Thymus (tissue), 11 donors: ENCODE measurements around the gene KRT72. TPM values are rescaled to one million over a fixed set of nuclear protein-coding genes. Genes with fewer than 3 reads are reported as not detected.
"Not testable (repeated sequence)": the region's sequence is repeated elsewhere in the genome, so short reads cannot be mapped to it uniquely, and the experiment has no call there.

Experiments used
- DNase-seq, 9 donors: peaks; one replicate each; pipeline ENCODE4 v3.0.0-alpha.2; 2013; ENCODE audit warnings: low spot score in 9 of 9, low read depth in 6 of 9, missing footprints in 1 of 9
- H3K27ac ChIP-seq, 2 donors: one replicate each; pipeline ENCODE4 v1.5.1; 2013; ENCODE audit warnings: control low read depth in 1 of 2, low read depth in 1 of 2, low read length in 1 of 2, mild to moderate bottlenecking in 1 of 2, moderate library complexity in 1 of 2
- H3K27me3 ChIP-seq, 2 donors: one replicate each; pipeline ENCODE4 v1.5.1; 2013; ENCODE audit warnings: low read length in 1 of 2; ENCODE audit not compliant: control insufficient read depth in 2 of 2, insufficient read depth in 1 of 2
- H3K36me3 ChIP-seq, 2 donors: one replicate each; pipeline ENCODE4 v1.5.1; 2013; ENCODE audit warnings: low read length in 1 of 2, mild to moderate bottlenecking in 1 of 2, moderate library complexity in 1 of 2; ENCODE audit not compliant: control insufficient read depth in 2 of 2, insufficient read depth in 2 of 2
- H3K4me1 ChIP-seq, 2 donors: one replicate each; pipeline ENCODE4 v1.5.1; 2013; ENCODE audit warnings: low read length in 2 of 2; ENCODE audit not compliant: control insufficient read depth in 2 of 2, insufficient read depth in 2 of 2
- H3K4me3 ChIP-seq, 2 donors: one replicate each; pipeline ENCODE4 v1.5.1; 2013; ENCODE audit warnings: low read length in 2 of 2, control low read depth in 1 of 2, mild to moderate bottlenecking in 1 of 2
- H3K9me3 ChIP-seq, 2 donors: one replicate each; pipeline ENCODE4 v1.5.1; 2013; ENCODE audit warnings: low read length in 1 of 2, mild to moderate bottlenecking in 1 of 2; ENCODE audit not compliant: control insufficient read depth in 2 of 2, insufficient read depth in 1 of 2
- WGBS: extraction: QIAGEN DNeasy Blood & Tissue Kit; methylation state at CpG from one replicate; pipeline ENCODE4 v1.1.7; 2013; 5-methylcytosine and 5-hydroxymethylcytosine counted together
- polyA plus RNA-seq: library from polyadenylated mRNA; stranded (reverse); fragments of 200-250 nt; gene quantifications from one replicate; pipeline ENCODE4 v1.2.3, GENCODE V29; 2013
- total RNA-seq: library from RNA; stranded (reverse); fragments of 120-200 nt; gene quantifications from one replicate; pipeline ENCODE4 v1.2.4, GENCODE V29; 2013
- donor health status: healthy.

Gene KRT72
- total and polyA plus RNA-seq, 2 donors, result 0.33 to 12.0 TPM

DNA sequence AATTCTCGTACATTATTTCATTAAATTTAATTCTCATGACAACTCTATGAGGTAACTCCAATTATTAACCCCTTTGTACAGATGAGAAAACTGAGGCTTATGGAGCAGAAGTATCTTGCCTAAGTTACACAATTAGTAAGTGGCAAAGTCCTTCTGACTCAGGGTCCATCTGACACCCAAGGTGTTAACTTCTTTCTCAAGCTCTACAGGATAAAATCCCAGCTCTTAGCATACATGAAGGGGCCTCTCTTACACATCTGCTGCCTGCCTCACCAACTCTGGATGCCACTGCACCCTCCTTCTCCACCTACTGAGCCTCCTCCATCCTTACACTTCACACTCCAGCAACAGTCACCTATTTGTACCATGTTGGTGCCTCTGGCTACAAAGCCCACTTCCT lies 4.3 kb upstream of the KRT72 start:
- Histone ChIP-seq H3K27ac (no peak overlapping the region), H3K4me1 (peaks cover 13 to 41% of the 10 kb centered on the region in 2 donors), H3K36me3 (no peaks in the 10 kb centered on the region), H3K4me3 (no peak overlapping the region), H3K27me3 (peaks cover 10 to 23% of the 10 kb centered on the region in 2 donors), H3K9me3 (no peaks in the 10 kb centered on the region)
- 93% methylated on average over 1 of the region's 1 CpG for WGBS
- no peak for DNase-seq

- Histone ChIP-seq H3K27ac (peak overlapping the region in 1 of 2 donors; percentile 36), H3K4me3 (no peak overlapping the region), H3K36me3 (no peaks in the 10 kb centered on the region), H3K9me3 (no peaks in the 10 kb centered on the region), H3K27me3 (peaks cover 14 to 29% of the 10 kb centered on the region in 2 donors), H3K4me1 (peaks cover 13 to 34% of the 10 kb centered on the region in 2 donors)
- DNase-seq, result no peak
These were observed 3.6 kb upstream of the KRT72 start for GRCh38 chr12:52604859-52605258.

DNA sequence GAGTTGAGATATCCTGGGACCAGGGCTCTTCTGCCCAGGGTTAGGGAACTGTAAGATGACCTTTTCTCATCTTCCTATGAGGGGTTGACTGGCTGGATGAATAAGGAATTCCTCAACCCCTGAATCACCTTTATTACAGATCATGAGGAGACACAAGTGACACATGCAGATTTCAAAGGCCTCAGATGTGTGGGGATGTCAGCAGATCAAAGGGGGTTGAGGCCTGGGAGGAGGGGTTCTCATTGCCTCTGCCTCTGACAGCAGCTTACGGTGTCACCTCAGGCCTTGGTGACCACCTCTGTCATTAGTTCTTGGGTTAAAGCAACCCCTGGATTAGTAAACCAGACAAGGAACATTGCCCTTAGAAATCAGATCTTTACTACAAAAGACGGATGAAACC lies 2.1 kb upstream of the KRT72 start:
- no peak overlapping the region for H3K27ac ChIP-seq
- no peaks in the 10 kb centered on the region for H3K9me3 ChIP-seq
- H3K4me1 ChIP-seq, result peaks cover 7 to 23% of the 10 kb centered on the region in 2 donors
- no peaks in the 10 kb centered on the region for H3K36me3 ChIP-seq
- H3K4me3 ChIP-seq, result no peak overlapping the region
- WGBS, result 56% methylated on average over 2 of the region's 2 CpGs
- peaks cover 15 to 41% of the 10 kb centered on the region in 2 donors for H3K27me3 ChIP-seq
- peak in 2 of 9 donors; percentile 51 to 53 for DNase-seq

DNA sequence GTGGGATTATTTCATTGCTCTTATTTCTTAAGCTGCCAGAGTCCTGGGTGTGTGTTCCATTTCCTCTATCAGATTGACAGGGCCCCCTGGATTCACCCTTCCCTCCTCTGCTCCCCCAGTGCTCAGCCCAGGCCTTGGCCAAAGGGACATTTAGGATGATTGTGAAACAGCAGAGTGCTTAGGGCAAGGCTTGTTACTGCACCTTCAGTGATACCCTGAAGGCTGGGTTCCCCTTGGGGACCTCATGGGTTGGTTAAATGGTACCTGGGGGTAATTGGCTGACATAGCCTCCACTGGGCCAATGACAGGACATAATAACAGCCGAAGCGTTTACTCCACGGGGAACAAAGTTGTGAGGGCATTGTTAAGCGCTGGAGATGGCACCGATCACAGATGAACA lies 1.3 kb upstream of the KRT72 start:
- no peak overlapping the region for H3K27ac ChIP-seq
- 98% methylated on average over 5 of the region's 5 CpGs for WGBS
- H3K4me1 ChIP-seq, result peaks cover 0 to 15% of the 10 kb centered on the region in 2 donors
- H3K9me3 ChIP-seq, result no peaks in the 10 kb centered on the region
- peaks cover 15 to 47% of the 10 kb centered on the region in 2 donors for H3K27me3 ChIP-seq
- H3K36me3 ChIP-seq, result no peaks in the 10 kb centered on the region
- DNase-seq, result no peak
- H3K4me3 ChIP-seq, result no peak overlapping the region

DNA sequence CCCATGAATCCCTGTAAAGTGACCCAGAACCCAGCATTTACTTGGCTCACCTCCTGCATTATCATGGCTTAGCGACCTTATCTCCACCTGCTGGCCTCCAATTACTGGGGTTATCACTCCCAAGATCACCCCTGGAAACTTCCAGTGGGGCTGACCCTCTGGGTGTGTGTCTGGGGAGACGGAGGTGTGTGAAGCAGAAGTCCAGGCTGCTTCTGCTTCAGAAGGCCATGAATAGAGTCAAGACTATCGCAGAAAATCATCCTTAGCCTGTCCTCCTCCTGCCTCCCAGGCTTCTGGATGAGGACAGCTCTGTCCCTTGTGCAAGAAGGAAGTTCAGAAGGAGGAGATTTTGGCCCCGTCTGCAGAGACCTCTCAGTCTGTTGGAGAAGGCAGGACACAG lies 408 bp upstream of the KRT72 start:
- WGBS, result 77% methylated on average over 4 of the region's 4 CpGs
- H3K27me3 ChIP-seq, result peaks cover 15 to 48% of the 10 kb centered on the region in 2 donors

GRCh38 chr12:52600475-52600874 lies 788 bp downstream of the KRT72 start:
- Histone ChIP-seq H3K36me3 (no peaks in the 10 kb centered on the region), H3K27me3 (peaks cover 15 to 51% of the 10 kb centered on the region in 2 donors), H3K4me1 (peaks cover 0 to 6% of the 10 kb centered on the region in 2 donors), H3K27ac (no peak overlapping the region), H3K4me3 (no peak overlapping the region), H3K9me3 (no peaks in the 10 kb centered on the region)
- no peak for DNase-seq
- 93% methylated on average over 12 of the region's 12 CpGs for WGBS

More for the DNA sequence above, 408 bp upstream of the KRT72 start:
- Histone ChIP-seq H3K4me3 (no peak overlapping the region), H3K4me1 (peaks cover 0 to 8% of the 10 kb centered on the region in 2 donors), H3K27ac (no peak overlapping the region), H3K9me3 (no peaks in the 10 kb centered on the region), H3K36me3 (no peaks in the 10 kb centered on the region)
- no peak for DNase-seq

- no peaks in the 10 kb centered on the region for H3K9me3 ChIP-seq
- H3K27ac ChIP-seq, result no peak overlapping the region
- peaks cover 0 to 5% of the 10 kb centered on the region in 2 donors for H3K4me1 ChIP-seq
- DNase-seq, result no peak
- 79% methylated on average over 2 of the region's 2 CpGs for WGBS
- H3K27me3 ChIP-seq, result peaks cover 15 to 51% of the 10 kb centered on the region in 2 donors
- no peaks in the 10 kb centered on the region for H3K36me3 ChIP-seq
- no peak overlapping the region for H3K4me3 ChIP-seq
These were observed 1.2 kb downstream of the KRT72 start for GRCh38 chr12:52600071-52600470.

DNA sequence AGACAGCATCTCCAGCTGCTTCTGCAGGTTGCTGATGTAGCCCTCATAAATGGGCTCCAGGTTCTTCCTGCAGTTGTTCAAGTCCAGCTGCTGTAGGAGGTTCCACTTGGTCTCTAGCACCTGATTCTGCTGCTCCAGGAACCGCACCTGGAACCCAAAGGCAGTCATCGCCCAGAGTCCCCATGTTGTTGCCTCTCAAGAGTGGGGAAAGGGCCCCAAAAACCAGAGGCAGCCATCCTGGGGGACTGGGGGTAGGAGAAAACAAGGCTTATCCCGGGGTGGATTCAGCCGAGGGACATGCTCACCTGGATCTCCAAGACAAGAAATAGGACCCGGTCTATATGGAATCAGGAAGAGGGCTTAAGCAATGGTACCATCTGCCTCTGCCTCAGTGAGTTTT lies 2.3 kb downstream of the KRT72 start:
- no peaks in the 10 kb centered on the region for H3K9me3 ChIP-seq
- H3K4me3 ChIP-seq, result no peak overlapping the region
- 96% methylated on average over 5 of the region's 5 CpGs for WGBS
- no peak overlapping the region for H3K27ac ChIP-seq
- H3K4me1 ChIP-seq, result no peaks in the 10 kb centered on the region
- no peaks in the 10 kb centered on the region for H3K36me3 ChIP-seq
- peaks cover 15 to 51% of the 10 kb centered on the region in 2 donors for H3K27me3 ChIP-seq
- DNase-seq, result no peak

DNA sequence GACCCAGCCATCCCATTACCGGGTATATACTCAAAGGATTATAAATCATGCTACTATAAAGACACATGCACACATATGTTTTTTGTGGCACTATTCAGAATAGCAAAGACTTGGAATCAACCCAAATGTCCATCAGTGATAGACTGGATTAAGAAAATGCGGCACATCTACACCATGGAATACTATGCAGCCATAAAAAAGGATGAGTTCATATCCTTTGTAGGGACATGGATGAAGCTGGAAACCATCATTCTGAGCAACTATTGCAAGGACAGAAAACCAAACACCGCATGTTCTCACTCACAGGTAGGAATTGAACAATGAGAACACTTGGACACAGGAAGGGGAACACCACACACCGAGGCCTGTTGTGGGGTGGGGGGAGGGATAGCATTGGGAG lies 7.0 kb downstream of the KRT72 start:
- H3K27me3 ChIP-seq, result peaks cover 0 to 18% of the 10 kb centered on the region in 2 donors
- H3K9me3 ChIP-seq, H3K36me3 ChIP-seq, DNase-seq, H3K4me1 ChIP-seq, H3K27ac ChIP-seq, H3K4me3 ChIP-seq: not testable (repeated sequence)
- 95% methylated on average over 4 of the region's 4 CpGs for WGBS

DNA sequence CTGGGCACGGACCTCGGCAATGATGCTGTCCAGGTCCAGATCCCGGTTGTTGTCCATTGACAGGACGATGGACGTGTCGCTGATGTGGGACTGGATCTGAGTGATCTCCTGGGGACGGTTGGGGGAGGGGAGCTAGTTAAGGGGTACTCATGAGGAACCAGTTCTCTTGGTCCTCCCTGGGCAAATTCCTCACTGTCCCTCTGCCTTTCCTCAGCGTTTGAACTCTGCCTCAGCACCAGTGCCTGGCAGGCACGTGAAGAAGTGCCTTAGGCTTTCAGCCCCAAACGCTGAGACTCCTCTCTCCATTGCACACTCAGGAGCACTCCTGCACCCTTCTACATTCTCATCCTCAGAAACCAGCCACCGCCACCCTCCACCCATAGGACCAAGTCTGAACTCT lies 9.7 kb downstream of the KRT72 start:
- peaks cover 0 to 7% of the 10 kb centered on the region in 2 donors for H3K27me3 ChIP-seq
- 98% methylated on average over 11 of the region's 11 CpGs for WGBS
- DNase-seq, result no peak

More for the DNA sequence above, 9.7 kb downstream of the KRT72 start:
- Histone ChIP-seq H3K9me3 (no peaks in the 10 kb centered on the region), H3K4me1 (peaks cover 0 to under 1% of the 10 kb centered on the region in 2 donors), H3K4me3 (no peak overlapping the region), H3K36me3 (no peaks in the 10 kb centered on the region), H3K27ac (no peak overlapping the region)
